Measurements from ENCODE around the gene SLC26A11.

The SLC26A11 gene
- total RNA-seq = 27.4 to 270 (median 59.8) reads per million in 9 experiments

DNA sequence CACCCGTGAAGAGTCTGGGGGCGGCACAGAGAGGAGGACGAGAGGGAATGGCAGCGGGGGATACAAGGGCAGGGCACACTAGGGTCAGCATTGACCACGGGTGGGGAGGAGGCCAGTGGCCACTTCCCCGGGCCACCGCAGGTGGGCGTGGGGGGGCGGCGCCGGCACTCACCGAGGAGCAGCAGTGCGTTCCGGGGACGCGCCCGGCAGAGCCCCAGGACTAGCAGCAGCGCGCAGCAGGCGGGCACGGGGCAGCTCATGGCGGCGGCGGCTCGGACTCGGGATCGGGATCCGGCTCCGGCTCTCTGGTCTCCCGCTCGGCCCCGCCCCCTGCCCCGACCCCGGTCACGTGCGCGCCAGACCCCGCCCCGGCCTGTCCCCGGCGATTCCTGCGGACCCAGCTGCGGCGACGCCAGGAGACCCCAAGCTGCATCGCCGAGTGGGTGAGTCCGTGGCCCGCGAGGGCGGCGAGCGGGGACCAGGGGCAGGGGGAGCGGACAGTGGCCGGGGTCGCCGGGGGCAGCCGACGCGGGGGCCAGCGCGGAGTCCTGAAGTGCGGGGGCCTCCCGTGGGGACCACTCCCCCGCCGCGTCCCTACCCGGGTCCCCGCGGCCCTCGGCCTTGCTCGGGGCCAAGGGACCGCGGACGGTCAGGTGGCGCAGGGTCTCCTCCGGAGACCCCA lies at the start of gene SLC26A11, which contains the start of gene SGSH:
SLC26A11 (plus strand) TSS at position 374 of the 682 bp plus-strand sequence. CDS start 1,134 bp downstream, outside the sequence.
SGSH (minus strand) TSS at position 280 of the 682 bp plus-strand sequence; CDS start at position 260, 20 bp downstream.
- Mint-ChIP-seq H3K36me3 (ENCODE audit: insufficient read depth) (peaks cover 32% of the 10 kb centered on the region), H3K9me3 (no peaks in the 10 kb centered on the region), H3K4me3 (peak within 1 kb of the TSS; percentile 84 to 95), H3K27ac (peak within 1 kb of the TSS; percentile 94 to 97), H3K27me3 (no peaks in the 10 kb centered on the region), H3K4me1 (ENCODE audit: low read depth in 2 of 2) (peaks cover 23 to 29% of the 10 kb centered on the region in 2 donors)
- peak; percentile 50 for ATAC-seq (replicated peaks)
- DNase-seq = peak; percentile 30 to 41 (median 40)

DNA sequence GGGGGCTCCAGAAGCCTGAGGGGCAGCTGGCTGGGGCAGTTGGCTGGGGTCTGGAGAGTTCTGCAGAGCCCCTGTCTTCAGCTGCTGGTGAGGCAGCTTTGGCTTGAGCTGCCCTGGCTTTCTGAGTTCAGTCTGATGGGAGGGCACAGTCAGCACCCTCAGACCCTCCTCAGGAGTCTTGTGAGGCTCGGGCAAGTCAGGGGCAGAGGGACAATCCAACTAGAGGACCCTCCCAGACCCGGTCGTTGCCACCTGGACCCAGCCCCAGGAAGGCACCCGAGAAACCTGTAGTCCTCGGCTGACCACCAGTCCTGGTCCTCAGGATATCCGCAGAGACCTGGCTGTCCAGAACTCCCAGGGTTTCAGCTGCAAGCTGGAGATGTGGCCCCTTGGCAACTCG lies 48.5 kb upstream of the SLC26A11 start:
- Mint-ChIP-seq H3K27ac (no peak overlapping the region), H3K36me3 (ENCODE audit: insufficient read depth) (no peaks in the 10 kb centered on the region), H3K4me1 (ENCODE audit: low read depth in 2 of 2) (no peaks in the 10 kb centered on the region), H3K9me3 (no peaks in the 10 kb centered on the region), H3K27me3 (peaks cover 0 to 31% of the 10 kb centered on the region in 2 donors), H3K4me3 (no peak overlapping the region)
- ATAC-seq (replicated peaks) (no peak), DNase-seq (no peak)

DNA sequence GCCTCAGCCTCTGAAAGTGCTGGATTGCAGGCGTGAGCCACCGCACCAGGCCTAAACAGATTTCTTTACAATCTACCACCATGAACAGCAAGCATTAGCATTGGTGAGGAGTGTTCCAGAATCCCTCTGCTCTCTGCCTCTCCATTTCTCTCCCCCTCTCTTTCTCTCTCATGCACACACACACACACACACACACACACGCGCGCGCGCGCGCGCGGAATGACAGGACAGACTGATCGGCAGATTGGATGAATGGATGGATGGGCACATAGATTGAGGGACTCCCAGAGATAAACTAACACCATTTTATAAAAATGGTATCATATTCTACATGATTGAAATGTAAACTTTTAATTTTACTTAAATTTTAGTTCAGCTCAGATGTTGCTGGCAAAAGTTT lies 47.1 kb upstream of the SLC26A11 start:
- no peaks in the 10 kb centered on the region for H3K4me1 Mint-ChIP-seq (ENCODE audit: low read depth in 2 of 2)
- DNase-seq (no peak), ATAC-seq (replicated peaks) (no peak)
- no peak overlapping the region for H3K4me3 Mint-ChIP-seq
- H3K36me3 Mint-ChIP-seq (ENCODE audit: insufficient read depth) = no peaks in the 10 kb centered on the region
- H3K9me3 Mint-ChIP-seq = no peaks in the 10 kb centered on the region
- no peak overlapping the region for H3K27ac Mint-ChIP-seq
- peaks cover 0 to 23% of the 10 kb centered on the region in 2 donors for H3K27me3 Mint-ChIP-seq

DNA sequence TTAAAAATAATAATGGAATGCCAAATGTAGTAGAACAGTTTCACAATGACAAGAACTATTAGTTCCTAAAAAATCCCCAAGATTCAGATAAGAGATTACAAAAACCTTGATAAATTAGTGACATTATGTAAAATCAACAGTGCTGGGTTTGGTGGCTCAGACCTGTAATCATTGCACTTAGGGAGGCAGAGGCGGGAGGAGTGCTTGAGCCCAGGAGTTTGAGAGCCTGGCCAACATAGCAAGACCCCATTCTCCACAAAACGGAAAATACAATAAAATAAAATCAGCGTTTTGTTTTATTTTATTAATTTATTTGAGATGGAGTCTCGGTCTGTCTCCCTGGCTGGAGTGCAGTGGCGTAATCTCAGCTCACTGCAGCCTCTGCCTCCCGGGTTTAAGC lies 46.3 kb upstream of the SLC26A11 start:
- Mint-ChIP-seq H3K27ac (no peak overlapping the region), H3K36me3 (ENCODE audit: insufficient read depth) (no peaks in the 10 kb centered on the region), H3K9me3 (no peaks in the 10 kb centered on the region), H3K4me1 (ENCODE audit: low read depth in 2 of 2) (no peaks in the 10 kb centered on the region), H3K27me3 (peaks cover 6 to 15% of the 10 kb centered on the region in 2 donors), H3K4me3 (no peak overlapping the region)
- ATAC-seq (replicated peaks) = no peak
- DNase-seq = no peak

DNA sequence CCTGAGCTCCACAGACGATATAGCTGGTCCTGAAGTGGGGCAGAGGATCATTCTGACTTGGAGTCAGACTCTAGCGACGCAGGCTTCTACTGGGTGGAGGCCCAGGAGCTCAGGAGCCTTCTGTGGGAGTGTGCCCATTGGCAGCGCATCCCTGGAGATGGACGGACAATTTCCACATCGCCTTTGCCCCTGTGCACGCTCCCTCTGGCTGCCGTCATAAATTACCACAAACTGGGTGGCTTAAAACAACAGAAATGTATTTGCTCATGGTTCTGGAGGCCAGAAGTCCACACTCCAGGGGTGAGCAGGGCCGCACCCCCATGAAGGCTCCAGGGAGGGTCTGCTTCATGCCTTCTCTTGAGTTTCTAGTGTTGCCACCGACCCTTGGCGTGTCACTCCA lies 43.5 kb upstream of the SLC26A11 start:
- no peaks in the 10 kb centered on the region for H3K9me3 Mint-ChIP-seq

DNA sequence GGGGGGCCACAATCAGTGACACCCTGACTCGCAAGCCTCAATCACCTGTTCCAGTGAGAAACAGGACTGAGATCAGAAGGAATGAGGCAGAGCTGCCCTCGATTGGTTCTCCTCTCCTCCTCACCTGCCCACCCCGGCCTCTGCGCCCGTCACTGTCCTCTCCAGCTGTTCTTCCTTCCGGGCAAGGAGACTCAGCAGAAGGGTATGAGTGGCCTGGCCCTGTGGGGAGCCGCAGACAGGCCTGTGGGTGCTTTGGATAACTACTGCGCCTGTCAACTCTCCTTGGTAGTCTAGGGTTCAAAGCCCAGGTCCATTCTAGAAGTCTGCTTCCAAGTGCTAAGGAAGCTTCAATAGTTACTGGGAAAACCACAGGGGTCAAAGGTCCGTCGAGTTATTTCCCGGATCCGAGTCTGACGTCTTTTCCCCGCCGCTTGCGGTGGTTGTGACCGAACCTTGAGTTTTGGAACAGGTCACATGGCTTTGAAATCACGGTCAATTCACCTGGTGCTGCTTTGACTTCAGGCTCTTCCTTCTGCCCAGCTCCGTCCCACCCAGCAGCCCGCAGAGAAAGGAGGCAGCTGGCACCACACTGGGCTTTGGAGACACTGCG lies 42.1 kb upstream of the SLC26A11 start:
- no peaks in the 10 kb centered on the region for H3K4me1 Mint-ChIP-seq (ENCODE audit: low read depth in 2 of 2)
- H3K9me3 Mint-ChIP-seq = no peaks in the 10 kb centered on the region
- peaks cover 17 to 30% of the 10 kb centered on the region in 2 donors for H3K27me3 Mint-ChIP-seq
- no peak overlapping the region for H3K27ac Mint-ChIP-seq
- no peak for ATAC-seq (replicated peaks)
- DNase-seq = no peak
- no peaks in the 10 kb centered on the region for H3K36me3 Mint-ChIP-seq (ENCODE audit: insufficient read depth)
- no peak overlapping the region for H3K4me3 Mint-ChIP-seq

More for the DNA sequence above, 43.5 kb upstream of the SLC26A11 start:
- no peak for ATAC-seq (replicated peaks)
- Mint-ChIP-seq H3K4me3 (no peak overlapping the region), H3K27me3 (peaks cover 13 to 17% of the 10 kb centered on the region in 2 donors), H3K36me3 (ENCODE audit: insufficient read depth) (no peaks in the 10 kb centered on the region), H3K4me1 (ENCODE audit: low read depth in 2 of 2) (no peaks in the 10 kb centered on the region), H3K27ac (no peak overlapping the region)
- no peak for DNase-seq

DNA sequence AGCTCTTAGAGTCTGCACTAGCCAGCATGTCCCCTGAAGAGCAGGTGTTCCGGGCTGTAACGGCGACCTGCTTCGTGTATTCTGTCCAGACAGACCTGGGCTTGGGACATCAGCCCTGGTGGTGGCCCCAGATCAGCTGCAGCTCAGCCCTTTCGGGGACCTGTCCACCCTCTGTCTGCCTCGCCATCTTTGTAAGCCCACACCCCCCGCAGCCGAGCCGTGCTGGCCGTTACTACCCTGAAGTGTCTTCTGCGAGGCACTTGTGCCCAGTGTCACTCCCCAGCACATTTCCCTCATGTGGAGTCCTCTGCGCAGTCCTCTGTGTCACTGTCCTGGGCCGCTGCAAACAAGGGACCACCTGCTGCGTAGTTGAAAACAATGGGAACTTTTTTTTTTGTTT lies 40.0 kb upstream of the SLC26A11 start:
- no peaks in the 10 kb centered on the region for H3K36me3 Mint-ChIP-seq (ENCODE audit: insufficient read depth)
- no peaks in the 10 kb centered on the region for H3K9me3 Mint-ChIP-seq
- no peak overlapping the region for H3K27ac Mint-ChIP-seq
- peaks cover 17 to 37% of the 10 kb centered on the region in 2 donors for H3K27me3 Mint-ChIP-seq
- H3K4me3 Mint-ChIP-seq = no peak overlapping the region
- ATAC-seq (replicated peaks) = no peak
- no peaks in the 10 kb centered on the region for H3K4me1 Mint-ChIP-seq (ENCODE audit: low read depth in 2 of 2)
- DNase-seq = no peak

DNA sequence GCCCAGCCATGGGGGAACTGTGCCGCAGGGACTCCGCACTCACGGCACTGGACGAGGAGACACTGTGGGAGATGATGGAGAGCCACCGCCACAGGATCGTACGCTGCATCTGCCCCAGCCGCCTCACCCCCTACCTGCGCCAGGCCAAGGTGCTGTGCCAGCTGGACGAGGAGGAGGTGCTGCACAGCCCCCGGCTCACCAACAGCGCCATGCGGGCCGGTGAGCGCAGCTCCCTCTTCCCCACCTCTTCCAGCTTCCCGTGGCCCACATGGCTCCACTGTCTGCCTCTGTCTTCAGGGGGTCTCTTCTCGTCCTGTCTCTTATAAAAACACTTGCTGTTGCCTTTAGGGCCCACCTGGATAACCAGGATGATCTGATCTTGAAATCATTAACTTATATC lies 38.8 kb upstream of the SLC26A11 start:
- no peak overlapping the region for H3K27ac Mint-ChIP-seq
- no peak for ATAC-seq (replicated peaks)
- H3K36me3 Mint-ChIP-seq (ENCODE audit: insufficient read depth) = no peaks in the 10 kb centered on the region
- no peak for DNase-seq
- peaks cover 21 to 44% of the 10 kb centered on the region in 2 donors for H3K27me3 Mint-ChIP-seq
- H3K4me1 Mint-ChIP-seq (ENCODE audit: low read depth in 2 of 2) = no peaks in the 10 kb centered on the region
- H3K9me3 Mint-ChIP-seq = no peaks in the 10 kb centered on the region
- no peak overlapping the region for H3K4me3 Mint-ChIP-seq

DNA sequence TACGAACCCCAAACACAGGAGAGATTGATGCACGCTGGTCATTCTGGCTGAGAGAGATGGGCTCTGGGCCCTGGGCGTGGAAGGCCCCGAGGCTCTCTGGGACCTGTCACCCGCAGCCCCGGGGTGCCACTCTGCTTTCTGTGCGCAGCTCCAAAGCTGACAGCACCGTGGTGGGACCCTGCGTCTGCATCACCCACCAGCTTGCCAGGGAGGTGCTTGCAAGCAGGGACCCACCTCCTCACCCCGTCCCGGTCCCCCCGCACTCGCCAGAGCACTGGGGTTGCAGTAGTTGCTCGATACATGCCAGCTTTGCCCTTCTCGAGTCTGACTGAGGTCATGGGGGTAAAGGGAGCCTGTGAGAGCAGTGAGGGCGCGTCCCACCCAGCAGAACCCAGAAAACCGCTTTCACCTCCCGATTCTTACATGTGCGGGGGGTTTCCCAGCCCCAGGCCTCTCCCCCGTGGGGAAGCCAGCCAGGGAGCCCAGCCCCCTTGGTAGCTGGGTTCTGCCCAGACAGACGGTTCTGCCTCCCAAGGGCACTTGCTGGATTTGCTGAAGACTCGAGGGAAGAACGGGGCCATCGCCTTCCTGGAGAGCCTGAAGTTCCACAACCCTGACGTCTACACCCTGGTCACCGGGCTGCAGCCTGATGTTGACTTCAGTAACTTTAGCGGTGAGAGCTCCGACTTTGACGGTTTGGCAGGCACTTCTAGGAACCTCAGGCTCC lies 37.9 kb upstream of the SLC26A11 start:
- no peaks in the 10 kb centered on the region for H3K36me3 Mint-ChIP-seq (ENCODE audit: insufficient read depth)
- peaks cover 21 to 53% of the 10 kb centered on the region in 2 donors for H3K27me3 Mint-ChIP-seq
- no peak overlapping the region for H3K27ac Mint-ChIP-seq
- H3K9me3 Mint-ChIP-seq = no peaks in the 10 kb centered on the region
- ATAC-seq (replicated peaks) (no peak), DNase-seq (no peak)
- H3K4me1 Mint-ChIP-seq (ENCODE audit: low read depth in 2 of 2) = no peaks in the 10 kb centered on the region
- no peak overlapping the region for H3K4me3 Mint-ChIP-seq

DNA sequence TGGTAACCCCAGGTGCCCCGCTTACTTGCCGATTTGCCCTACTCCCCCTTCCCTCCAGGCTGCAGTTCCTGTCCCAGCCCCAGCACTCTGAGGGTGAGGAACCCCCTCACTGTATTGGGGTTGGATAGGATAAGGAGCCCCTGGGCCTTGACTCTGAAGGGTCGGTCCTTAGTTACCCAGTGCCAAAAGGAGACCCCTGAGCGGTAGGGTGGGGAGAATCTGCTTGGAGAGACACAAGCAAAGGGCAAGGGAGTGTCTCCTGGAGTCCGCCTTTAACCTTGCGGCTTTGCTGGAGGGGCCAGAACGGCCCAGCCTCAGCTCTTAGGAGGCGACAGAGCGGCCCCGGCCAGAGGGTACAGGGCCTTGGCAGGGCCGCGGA lies 37.4 kb upstream of the SLC26A11 start:
- H3K36me3 Mint-ChIP-seq (ENCODE audit: insufficient read depth) = no peaks in the 10 kb centered on the region

DNA sequence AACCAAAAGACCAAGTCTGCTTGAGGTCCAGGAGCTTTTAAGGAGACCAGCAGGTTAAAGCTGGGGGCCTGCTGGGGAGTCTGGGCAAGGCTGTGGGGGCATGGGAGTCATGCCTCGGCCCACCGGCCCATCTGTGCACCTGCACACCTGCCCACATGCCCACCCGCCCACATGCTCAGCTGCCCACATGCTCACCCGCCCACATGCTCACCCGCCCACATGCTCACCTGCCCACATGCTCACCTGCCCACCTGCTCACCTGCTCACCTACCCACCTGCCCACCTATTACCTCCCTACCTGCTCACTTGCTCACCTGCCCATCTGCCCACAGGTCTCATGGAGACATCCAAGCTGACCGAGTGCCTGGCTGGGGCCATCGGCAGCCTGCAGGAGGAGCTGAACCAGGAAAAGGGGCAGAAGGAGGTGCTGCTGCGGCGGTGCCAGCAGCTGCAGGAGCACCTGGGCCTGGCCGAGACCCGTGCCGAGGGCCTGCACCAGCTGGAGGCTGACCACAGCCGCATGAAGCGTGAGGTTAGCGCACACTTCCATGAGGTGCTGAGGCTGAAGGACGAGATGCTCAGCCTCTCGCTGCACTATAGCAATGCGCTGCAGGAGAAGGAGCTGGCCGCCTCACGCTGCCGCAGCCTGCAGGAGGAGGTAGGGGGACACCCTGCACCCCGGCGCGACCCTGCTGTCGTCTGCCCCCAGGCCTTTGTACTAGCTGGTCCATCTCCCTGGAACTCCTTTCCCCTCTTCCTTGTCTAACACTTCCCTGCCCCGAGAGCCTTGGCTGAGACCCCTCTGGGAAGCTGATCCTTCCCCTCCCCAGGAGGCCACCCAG lies 36.4 kb upstream of the SLC26A11 start:
- Mint-ChIP-seq H3K4me1 (ENCODE audit: low read depth in 2 of 2) (no peaks in the 10 kb centered on the region), H3K27ac (no peak overlapping the region), H3K36me3 (ENCODE audit: insufficient read depth) (no peaks in the 10 kb centered on the region)

More for the DNA sequence above, 37.4 kb upstream of the SLC26A11 start:
- no peak overlapping the region for H3K27ac Mint-ChIP-seq
- H3K4me3 Mint-ChIP-seq = no peak overlapping the region
- no peak for DNase-seq
- no peak for ATAC-seq (replicated peaks)
- H3K4me1 Mint-ChIP-seq (ENCODE audit: low read depth in 2 of 2) = no peaks in the 10 kb centered on the region
- H3K9me3 Mint-ChIP-seq = no peaks in the 10 kb centered on the region
- peaks cover 21 to 58% of the 10 kb centered on the region in 2 donors for H3K27me3 Mint-ChIP-seq

DNA sequence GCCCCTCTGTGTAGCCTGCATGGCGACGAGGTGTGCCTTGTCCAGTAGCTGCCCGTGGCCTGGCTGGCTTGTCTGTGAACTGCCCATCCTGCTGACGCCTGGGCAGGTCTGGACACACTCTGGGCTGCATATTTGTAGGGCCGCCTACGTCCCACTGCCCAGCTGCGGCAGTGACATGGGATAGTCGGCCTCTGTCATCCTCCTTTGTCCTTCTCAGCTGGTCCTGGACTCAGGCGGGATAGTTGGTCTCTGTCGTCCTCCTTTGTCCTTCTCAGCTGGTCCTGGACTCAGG lies 35.9 kb upstream of the SLC26A11 start:
- Mint-ChIP-seq H3K27me3 (peaks cover 12 to 63% of the 10 kb centered on the region in 2 donors), H3K36me3 (ENCODE audit: insufficient read depth) (no peaks in the 10 kb centered on the region), H3K9me3 (no peaks in the 10 kb centered on the region), H3K27ac (no peak overlapping the region), H3K4me1 (ENCODE audit: low read depth in 2 of 2) (no peaks in the 10 kb centered on the region), H3K4me3 (no peak overlapping the region)
- no peak for DNase-seq
- ATAC-seq (replicated peaks) = no peak

More for the DNA sequence above, 36.4 kb upstream of the SLC26A11 start:
- DNase-seq (no peak), ATAC-seq (replicated peaks) (no peak)
- peaks cover 17 to 63% of the 10 kb centered on the region in 2 donors for H3K27me3 Mint-ChIP-seq
- no peak overlapping the region for H3K4me3 Mint-ChIP-seq
- no peaks in the 10 kb centered on the region for H3K9me3 Mint-ChIP-seq

DNA sequence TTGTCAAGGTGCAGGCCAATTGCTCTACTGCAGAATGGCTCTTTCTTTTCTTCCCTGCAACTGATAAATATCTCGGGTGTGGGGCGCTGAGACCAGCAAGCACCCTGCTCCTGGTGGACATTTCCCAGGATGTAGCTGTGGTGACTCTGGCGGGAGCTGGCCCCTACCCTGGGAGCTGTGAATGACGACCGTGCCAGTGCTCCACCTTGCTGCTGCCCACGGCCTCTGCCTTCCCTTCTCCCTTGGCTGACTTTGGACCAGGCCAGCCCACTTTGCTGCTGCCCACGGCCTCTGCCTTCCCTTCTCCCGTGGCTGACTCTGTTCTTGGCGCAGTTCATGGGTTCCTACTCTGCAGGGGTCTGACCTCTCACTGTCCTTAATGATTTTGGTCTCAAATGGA lies 34.3 kb upstream of the SLC26A11 start:
- no peaks in the 10 kb centered on the region for H3K9me3 Mint-ChIP-seq
- no peak overlapping the region for H3K27ac Mint-ChIP-seq
- H3K36me3 Mint-ChIP-seq (ENCODE audit: insufficient read depth) = no peaks in the 10 kb centered on the region
- H3K27me3 Mint-ChIP-seq = peaks cover 12 to 73% of the 10 kb centered on the region in 2 donors
- no peak overlapping the region for H3K4me3 Mint-ChIP-seq
- H3K4me1 Mint-ChIP-seq (ENCODE audit: low read depth in 2 of 2) = no peaks in the 10 kb centered on the region
- DNase-seq (no peak), ATAC-seq (replicated peaks) (no peak)
